Transverse colon (tissue), 4 donors: ENCODE data around the gene BBS1.

Source experiments
- CTCF ChIP-seq, 5 experiments: fragments of 200-600 bp in 3 of 5; fragments of 450-650 bp in 2 of 5; sonication (generic) in 3 of 5; IDR thresholded peaks; 1 replicate in 2 of 5; 2 replicates in 3 of 5; pipeline ENCODE4 v1.5.1; 2016 to 2017; ENCODE audit warnings: antibody characterized with exemption in 5 of 5, inconsistent platforms in 3 of 5, mild to moderate bottlenecking in 2 of 5, moderate library complexity in 1 of 5
- POLR2AphosphoS5 ChIP-seq, 3 donors: sonication (generic); formaldehyde crosslinking; IDR thresholded peaks; one replicate each; pipeline ENCODE4 v1.6.1; 2016; ENCODE audit warnings: antibody characterized with exemption in 3 of 3

- no peak for TF ChIP-seq CTCF (IDR thresholded peaks at IDR 0.05)
- no peak for TF ChIP-seq POLR2AphosphoS5 (IDR thresholded peaks at IDR 0.05)
Observed at GRCh38 chr11:66476841-66477251, 33.6 kb upstream of the BBS1 start.
